A673 (cell line): ENCODE data around the gene CLDN17. TPM values are rescaled to one million over a fixed set of nuclear protein-coding genes. Genes with fewer than 3 reads are reported as not detected.

Experiments used
- BruUV-seq: library from RNA; stranded (reverse); fragments of 400-500 nt; replicated peaks from 2 replicates; lab custom pipeline; 2021; lab: Mats Ljungman, UMichigan
- CTCF ChIA-PET: fragments of 300-600 bp; sonication (Branson Sonifier 250); formaldehyde crosslinking; loops from one replicate; lab custom pipeline; 2022; ENCODE audit warnings: antibody characterized with exemption; lab: Charles Lee
- POLR2A ChIA-PET: fragments of 300-600 bp; sonication (Branson Sonifier 250); formaldehyde crosslinking; loops from one replicate; lab custom pipeline; 2022; ENCODE audit warnings: antibody characterized with exemption; ENCODE audit not compliant: low non-redundant PET; lab: Charles Lee
- DNase-seq: peaks from one replicate; pipeline ENCODE4 v3.0.0-alpha.2; 2015; ENCODE audit warnings: low spot score
- H3K27ac ChIP-seq: fragments of 200-600 bp; sonication (generic); 2 replicates; pipeline ENCODE4 v1.5.1; 2016; ENCODE audit warnings: mixed run types, low read depth, mild to moderate bottlenecking, mixed read lengths, antibody characterized with exemption, low read length; ENCODE audit not compliant: poor library complexity, severe bottlenecking
- H3K27me3 ChIP-seq: fragments of 200-600 bp; sonication (generic); replicated peaks from 2 replicates; pipeline ENCODE4 v1.6.1; 2017; ENCODE audit warnings: mixed run types, low read depth, mild to moderate bottlenecking, mixed read lengths, antibody characterized with exemption, low read length; ENCODE audit not compliant: insufficient read depth, poor library complexity
- H3K36me3 ChIP-seq: fragments of 200-600 bp; sonication (generic); 2 replicates; pipeline ENCODE4 v1.6.1; 2016; ENCODE audit warnings: mixed run types, mild to moderate bottlenecking, mixed read lengths, antibody characterized with exemption, low read length; ENCODE audit not compliant: insufficient read depth, poor library complexity, severe bottlenecking
- H3K4me1 ChIP-seq: fragments of 200-600 bp; sonication (generic); 2 replicates; pipeline ENCODE4 v1.6.1; 2017; ENCODE audit warnings: mixed run types, mild to moderate bottlenecking, mixed read lengths, antibody characterized with exemption, low read length; ENCODE audit not compliant: insufficient read depth, poor library complexity, severe bottlenecking
- H3K4me3 ChIP-seq: fragments of 200-600 bp; sonication (generic); 2 replicates; pipeline ENCODE4 v1.5.1; 2016; ENCODE audit warnings: low read depth, mixed run types, mild to moderate bottlenecking, mixed read lengths, low read length; ENCODE audit not compliant: poor library complexity, severe bottlenecking
- H3K9me3 ChIP-seq: fragments of 200-600 bp; sonication (generic); 2 replicates; pipeline ENCODE4 v1.6.1; 2016; ENCODE audit warnings: mixed run types, low read depth, mild to moderate bottlenecking, mixed read lengths, antibody characterized with exemption, low read length; ENCODE audit not compliant: poor library complexity, severe bottlenecking
- EZH2 ChIP-seq: fragments of 200-600 bp; sonication (generic); IDR thresholded peaks from 2 replicates; pipeline ENCODE4 v1.6.1; 2017; ENCODE audit warnings: borderline replicate concordance, low read depth, mild to moderate bottlenecking, mixed read lengths, antibody characterized with exemption, low read length; ENCODE audit not compliant: poor library complexity, severe bottlenecking
- intact Hi-C: fragments of 100-400 bp; cut with micrococcal nuclease; formaldehyde crosslinking; loops from one replicate; pipeline ENCODE4 v1.10.0; 2022; ENCODE audit not compliant: unreplicated experiment
- total RNA-seq: library from RNA; stranded (reverse); gene quantifications from 2 replicates; pipeline ENCODE4 v1.2.3, GENCODE V29; 2021
- TF ChIP-seq, protein P1 (sequence below): fragments of 300-800, 200-600 bp; sonication (generic); conservative IDR thresholded peaks from 2 replicates; pipeline ENCODE4 v1.5.1; 2017; ENCODE audit warnings: low read depth, mild to moderate bottlenecking, antibody characterized with exemption, low read length, moderate library complexity, mixed read lengths

The CLDN17 gene
- total RNA-seq, 1 experiment from 2014 or later = not detected

DNA sequence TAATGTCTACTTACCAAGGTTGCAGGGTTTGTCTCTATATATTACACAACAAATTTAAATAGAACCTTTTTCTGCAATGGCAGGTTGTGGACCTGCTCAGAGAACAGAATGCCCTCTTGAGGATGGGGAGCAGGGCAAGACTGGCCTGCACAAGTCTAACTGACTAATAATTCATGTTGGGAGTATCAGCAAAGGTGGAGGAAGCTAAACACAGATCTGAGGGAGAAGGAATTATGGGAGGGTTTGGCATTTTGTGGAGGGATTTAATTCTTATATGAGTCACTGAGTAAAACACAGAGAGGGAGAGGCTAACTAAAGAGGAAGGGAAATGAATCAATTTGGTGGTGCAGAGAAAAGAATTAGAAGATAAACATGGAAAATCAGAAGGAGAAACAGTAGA, 40.0 kb downstream of the CLDN17 start:
- H3K4me3 ChIP-seq = no peak overlapping the region
- no TSS peak for BruUV-seq
- H3K27me3 ChIP-seq = no peaks in the 10 kb centered on the region
- no peaks in the 10 kb centered on the region for H3K36me3 ChIP-seq
- CTCF ChIA-PET = no interaction called here
- H3K27ac ChIP-seq = no peak overlapping the region
- H3K9me3 ChIP-seq = no peaks in the 10 kb centered on the region
- TF ChIP-seq, protein P1, sequence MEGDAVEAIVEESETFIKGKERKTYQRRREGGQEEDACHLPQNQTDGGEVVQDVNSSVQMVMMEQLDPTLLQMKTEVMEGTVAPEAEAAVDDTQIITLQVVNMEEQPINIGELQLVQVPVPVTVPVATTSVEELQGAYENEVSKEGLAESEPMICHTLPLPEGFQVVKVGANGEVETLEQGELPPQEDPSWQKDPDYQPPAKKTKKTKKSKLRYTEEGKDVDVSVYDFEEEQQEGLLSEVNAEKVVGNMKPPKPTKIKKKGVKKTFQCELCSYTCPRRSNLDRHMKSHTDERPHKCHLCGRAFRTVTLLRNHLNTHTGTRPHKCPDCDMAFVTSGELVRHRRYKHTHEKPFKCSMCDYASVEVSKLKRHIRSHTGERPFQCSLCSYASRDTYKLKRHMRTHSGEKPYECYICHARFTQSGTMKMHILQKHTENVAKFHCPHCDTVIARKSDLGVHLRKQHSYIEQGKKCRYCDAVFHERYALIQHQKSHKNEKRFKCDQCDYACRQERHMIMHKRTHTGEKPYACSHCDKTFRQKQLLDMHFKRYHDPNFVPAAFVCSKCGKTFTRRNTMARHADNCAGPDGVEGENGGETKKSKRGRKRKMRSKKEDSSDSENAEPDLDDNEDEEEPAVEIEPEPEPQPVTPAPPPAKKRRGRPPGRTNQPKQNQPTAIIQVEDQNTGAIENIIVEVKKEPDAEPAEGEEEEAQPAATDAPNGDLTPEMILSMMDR = no peak
- no peak for TF ChIP-seq EZH2
- intact Hi-C loops = no loop called here
- H3K4me1 ChIP-seq = no peaks in the 10 kb centered on the region
- POLR2A ChIA-PET = no interaction called here
- DNase-seq = no peak

DNA sequence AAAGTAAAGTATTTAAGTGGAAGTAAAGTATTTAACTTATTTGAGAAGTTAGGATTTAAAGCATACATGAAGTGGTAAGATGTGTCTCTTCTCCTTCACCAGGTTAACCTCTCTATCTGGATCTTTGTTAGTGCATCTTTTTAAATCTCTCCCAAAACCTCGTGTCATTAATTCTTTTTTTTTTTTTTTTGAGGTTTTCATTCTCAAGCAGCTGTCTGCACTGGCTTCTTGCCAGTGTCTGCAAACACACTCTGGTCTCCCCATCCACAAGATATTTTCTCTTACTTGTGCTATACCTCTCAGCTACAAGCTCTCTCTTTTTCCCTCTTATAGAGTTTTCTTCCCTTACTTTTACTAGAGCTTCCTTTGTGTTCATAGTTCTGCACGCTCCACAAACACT, 49.0 kb downstream of the CLDN17 start:
- ChIA-PET CTCF (no interaction called here), POLR2A (no interaction called here)
- Histone ChIP-seq H3K4me3 (no peak overlapping the region), H3K36me3 (no peaks in the 10 kb centered on the region), H3K27me3 (no peaks in the 10 kb centered on the region), H3K27ac (no peak overlapping the region), H3K4me1 (no peaks in the 10 kb centered on the region), H3K9me3 (no peaks in the 10 kb centered on the region)
- TF ChIP-seq, protein P1 = no peak
- no peak for TF ChIP-seq EZH2
- intact Hi-C loops = no loop called here
- no peak for DNase-seq
- no TSS peak for BruUV-seq

DNA sequence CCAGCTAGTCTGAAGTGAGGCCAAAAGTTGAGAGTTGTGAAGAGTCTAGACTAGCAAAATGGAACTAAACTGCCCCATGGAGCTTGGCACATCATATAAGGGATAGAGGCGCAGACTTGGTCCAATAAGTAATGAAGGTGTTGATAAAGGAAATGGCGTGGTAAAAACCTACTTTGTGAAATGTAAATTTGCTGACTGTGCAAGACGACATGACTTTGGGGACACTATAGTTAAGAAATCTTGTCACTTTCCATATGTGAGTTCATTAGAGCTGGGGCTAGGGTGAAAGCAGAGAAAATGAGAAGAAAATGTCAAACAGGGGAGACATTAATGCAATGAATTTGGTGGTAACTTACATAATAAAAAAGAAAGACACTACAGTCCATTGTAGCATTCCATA, 50.1 kb downstream of the CLDN17 start:
- ChIA-PET CTCF (no interaction called here), POLR2A (no interaction called here)
- Histone ChIP-seq H3K9me3 (no peaks in the 10 kb centered on the region), H3K36me3 (no peaks in the 10 kb centered on the region), H3K27ac (no peak overlapping the region), H3K27me3 (no peaks in the 10 kb centered on the region), H3K4me1 (no peaks in the 10 kb centered on the region), H3K4me3 (no peak overlapping the region)
- TF ChIP-seq, protein P1 = no peak
- no peak for TF ChIP-seq EZH2
- no TSS peak for BruUV-seq
- DNase-seq = no peak
- intact Hi-C loops = no loop called here

Other genes starting within 250 kb of the CLDN17 start
- 0.67 and 0.85 TPM in 2 replicates for gene GRIK1, start 226.8 kb downstream of the CLDN17 start, total RNA-seq
- gene CLDN8, start 49.3 kb upstream of the CLDN17 start, total RNA-seq = not detected in 2 replicates
- gene KRTAP24-1, start 116.1 kb upstream of the CLDN17 start, total RNA-seq = not detected in 2 replicates
- gene KRTAP25-1, start 122.7 kb upstream of the CLDN17 start, total RNA-seq = not detected in 2 replicates
- gene KRTAP26-1, start 153.5 kb upstream of the CLDN17 start, total RNA-seq = not detected in 2 replicates
- gene KRTAP27-1, start 170.9 kb upstream of the CLDN17 start, total RNA-seq = not detected in 2 replicates
- gene KRTAP23-1, start 181.8 kb upstream of the CLDN17 start, total RNA-seq = not detected in 2 replicates
- not detected in 2 replicates for gene KRTAP13-2, start 205.5 kb upstream of the CLDN17 start, total RNA-seq
- not detected in 2 replicates for gene KRTAP13-1, start 229.2 kb upstream of the CLDN17 start, total RNA-seq